ENCODE measurements around the gene CLEC18C.
"Not testable (repeated sequence)": the region's sequence is repeated elsewhere in the genome, so short reads cannot be mapped to it uniquely, and the experiment has no call there.

The CLEC18C gene

DNA sequence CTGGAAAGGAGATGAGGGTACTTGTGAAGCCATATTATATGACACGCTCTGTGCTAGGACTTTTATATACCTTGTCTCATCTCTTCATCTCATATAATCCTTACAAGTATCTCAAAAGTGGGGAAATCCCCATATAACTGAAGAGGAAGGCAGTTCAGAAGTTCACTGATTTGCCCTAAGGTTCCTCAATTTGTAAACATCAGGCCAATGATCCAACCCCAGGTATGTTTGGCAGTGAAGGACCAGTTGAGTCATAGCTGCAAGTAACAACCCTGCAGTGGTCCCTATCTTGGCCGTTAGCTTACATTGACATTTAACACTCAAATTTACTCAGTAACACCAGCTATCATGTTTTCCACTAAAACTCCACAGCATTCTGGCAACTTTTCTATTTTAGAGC, 45.0 kb downstream of the CLEC18C start:
- not testable (repeated sequence) for DNase-seq (ENCODE audit: low spot score)

GRCh38 chr16:70222574-70222973, 49.0 kb downstream of the CLEC18C start:
- DNase-seq (ENCODE audit: low spot score): not testable (repeated sequence)

- not testable (repeated sequence) for DNase-seq (ENCODE audit: low spot score)
Observed at GRCh38 chr16:70223216-70223615, 49.6 kb downstream of the CLEC18C start.

GRCh38 chr16:70223971-70224513, 50.5 kb downstream of the CLEC18C start:
- DNase-seq (ENCODE audit: low spot score): not testable (repeated sequence)

DNA sequence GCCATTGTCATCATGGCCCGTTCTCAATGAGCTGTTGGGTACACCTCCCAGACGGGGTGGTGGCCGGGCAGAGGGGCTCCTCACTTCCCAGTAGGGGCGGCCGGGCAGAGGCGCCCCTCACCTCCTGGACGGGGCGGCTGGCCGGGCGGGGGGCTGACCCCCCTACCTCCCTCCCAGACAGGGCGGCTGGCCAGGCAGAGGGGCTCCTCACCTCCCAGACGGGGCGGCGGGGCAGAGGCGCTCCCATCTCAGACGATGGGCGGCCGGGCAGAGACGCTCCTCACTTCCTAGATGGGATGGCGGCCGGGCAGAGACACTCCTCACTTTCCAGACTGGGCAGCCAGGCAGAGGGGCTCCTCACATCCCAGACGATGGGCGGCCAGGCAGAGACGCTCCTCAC, 51.1 kb downstream of the CLEC18C start:
- not testable (repeated sequence) for DNase-seq (ENCODE audit: low spot score)

DNA sequence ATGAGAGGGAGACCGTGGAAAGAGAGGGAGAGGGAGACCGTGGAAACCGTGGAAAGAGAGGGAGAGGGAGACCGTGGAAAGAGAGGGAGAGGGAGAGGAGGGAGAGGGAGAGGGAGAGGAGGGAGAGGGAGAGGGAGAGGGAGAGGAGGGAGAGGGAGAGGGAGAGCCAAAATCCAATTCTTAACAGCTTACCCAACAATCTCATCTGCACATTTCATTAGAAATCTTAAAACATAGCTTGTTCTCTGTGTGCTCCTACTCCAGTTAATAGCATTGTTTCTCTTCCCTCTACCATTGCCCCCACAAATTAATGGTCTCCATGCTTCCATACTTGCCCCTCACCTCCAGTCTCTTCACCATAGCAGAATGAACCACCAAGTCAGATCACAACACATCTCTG, 51.8 kb downstream of the CLEC18C start:
- DNase-seq (ENCODE audit: low spot score): not testable (repeated sequence)

GRCh38 chr16:70226024-70226423, 52.4 kb downstream of the CLEC18C start:
- not testable (repeated sequence) for DNase-seq (ENCODE audit: low spot score)

DNA sequence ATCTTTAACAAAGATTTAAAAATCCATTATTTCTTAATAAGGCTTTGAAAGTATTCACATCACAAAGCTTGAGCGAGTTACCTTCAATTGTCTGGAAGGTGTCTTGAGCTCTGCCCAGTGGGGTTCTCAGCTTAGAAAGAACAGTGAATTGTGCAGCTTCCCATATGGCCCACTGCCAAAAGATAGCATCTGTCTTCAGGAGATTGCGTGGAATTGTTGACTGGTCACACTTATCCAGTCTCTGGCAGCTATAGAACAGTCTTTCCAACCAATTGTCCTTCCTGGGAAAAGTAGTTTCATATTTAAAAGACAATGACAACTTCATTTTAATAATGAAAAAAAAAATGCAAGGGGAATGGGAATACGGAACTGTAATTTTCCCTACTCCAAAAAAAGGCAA, 58.2 kb downstream of the CLEC18C start:
- DNase-seq (ENCODE audit: low spot score): not testable (repeated sequence)
